Measurements from ENCODE around the gene FCER1G.

FCER1G gene

GRCh38 chr1:161188381-161188780, 26.7 kb upstream of the FCER1G start:
- no peak for DNase-seq

GRCh38 chr1:161189036-161189435, 26.1 kb upstream of the FCER1G start:
- DNase-seq, result no peak

- DNase-seq, result no peak
Observed at GRCh38 chr1:161190962-161191521, 24.1 kb upstream of the FCER1G start.

- no peak for DNase-seq
Observed at GRCh38 chr1:161191971-161192370, 23.1 kb upstream of the FCER1G start.

- peak; percentile 63 for DNase-seq
Observed at GRCh38 chr1:161192476-161193465, 22.3 kb upstream of the FCER1G start.

GRCh38 chr1:161193561-161194235, 21.4 kb upstream of the FCER1G start:
- no peak for DNase-seq

GRCh38 chr1:161195171-161195570, 19.9 kb upstream of the FCER1G start:
- no peak for DNase-seq

GRCh38 chr1:161196111-161196510, 19.0 kb upstream of the FCER1G start:
- no peak for DNase-seq

GRCh38 chr1:161196521-161197451, 18.3 kb upstream of the FCER1G start:
- peak; percentile 94 for DNase-seq

- DNase-seq, result no peak
Observed at GRCh38 chr1:161197560-161198193, 17.4 kb upstream of the FCER1G start.

- peak; percentile 14 for DNase-seq
Observed at GRCh38 chr1:161198194-161198896, 16.8 kb upstream of the FCER1G start.

- peak; percentile 95 for DNase-seq
Observed at GRCh38 chr1:161198897-161199431, 16.1 kb upstream of the FCER1G start, which contains the start of gene ADAMTS4. Gene ADAMTS4 (minus strand): TSS chr1:161199054. CDS start chr1:161198627, 427 bp downstream.

- no peak for DNase-seq
Observed at GRCh38 chr1:161199506-161200139, 15.5 kb upstream of the FCER1G start.

GRCh38 chr1:161200421-161200991, 14.6 kb upstream of the FCER1G start:
- no peak for DNase-seq

GRCh38 chr1:161200992-161201835, 13.9 kb upstream of the FCER1G start:
- peak; percentile 70 for DNase-seq

- peak; percentile 99 for DNase-seq
Observed at GRCh38 chr1:161201836-161202712, 13.0 kb upstream of the FCER1G start, which contains the start of gene NDUFS2. Gene NDUFS2 (plus strand): TSS chr1:161202367. CDS start chr1:161202386, 19 bp downstream.

- DNase-seq, result no peak
Observed at GRCh38 chr1:161206411-161207140, 8.5 kb upstream of the FCER1G start.

Data from fibroblast of skin of abdomen (primary cell).